Measurements from ENCODE around the gene PCDH1.

PCDH1 gene

DNA sequence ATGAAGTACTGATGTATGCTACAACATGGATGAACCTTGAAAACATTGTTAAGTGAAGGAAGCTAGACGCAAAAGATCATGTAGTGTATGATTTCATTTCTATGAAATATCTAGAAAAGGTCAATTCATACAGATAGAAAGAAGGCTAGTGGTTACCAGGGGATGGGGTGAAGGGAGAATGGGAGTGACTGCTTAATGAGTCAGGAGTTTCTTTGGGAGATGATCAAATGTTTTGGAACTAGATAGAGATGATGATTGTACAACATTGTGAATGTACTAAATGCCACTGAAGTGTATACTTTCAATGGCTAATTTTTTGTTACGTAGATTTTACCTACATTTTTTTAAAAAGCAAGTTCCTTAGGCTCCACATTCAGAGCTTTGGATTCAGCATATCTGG, 30.6 kb upstream of the PCDH1 start:
- no peak overlapping the region for H3K4me3 ChIP-seq (ENCODE audit: low read length)
- TF ChIP-seq, protein P1, sequence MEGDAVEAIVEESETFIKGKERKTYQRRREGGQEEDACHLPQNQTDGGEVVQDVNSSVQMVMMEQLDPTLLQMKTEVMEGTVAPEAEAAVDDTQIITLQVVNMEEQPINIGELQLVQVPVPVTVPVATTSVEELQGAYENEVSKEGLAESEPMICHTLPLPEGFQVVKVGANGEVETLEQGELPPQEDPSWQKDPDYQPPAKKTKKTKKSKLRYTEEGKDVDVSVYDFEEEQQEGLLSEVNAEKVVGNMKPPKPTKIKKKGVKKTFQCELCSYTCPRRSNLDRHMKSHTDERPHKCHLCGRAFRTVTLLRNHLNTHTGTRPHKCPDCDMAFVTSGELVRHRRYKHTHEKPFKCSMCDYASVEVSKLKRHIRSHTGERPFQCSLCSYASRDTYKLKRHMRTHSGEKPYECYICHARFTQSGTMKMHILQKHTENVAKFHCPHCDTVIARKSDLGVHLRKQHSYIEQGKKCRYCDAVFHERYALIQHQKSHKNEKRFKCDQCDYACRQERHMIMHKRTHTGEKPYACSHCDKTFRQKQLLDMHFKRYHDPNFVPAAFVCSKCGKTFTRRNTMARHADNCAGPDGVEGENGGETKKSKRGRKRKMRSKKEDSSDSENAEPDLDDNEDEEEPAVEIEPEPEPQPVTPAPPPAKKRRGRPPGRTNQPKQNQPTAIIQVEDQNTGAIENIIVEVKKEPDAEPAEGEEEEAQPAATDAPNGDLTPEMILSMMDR (conservative IDR thresholded peaks at IDR 0.05; ENCODE audit: low read length), result no peak
- DNase-seq (ENCODE audit: low read depth), result no peak

DNA sequence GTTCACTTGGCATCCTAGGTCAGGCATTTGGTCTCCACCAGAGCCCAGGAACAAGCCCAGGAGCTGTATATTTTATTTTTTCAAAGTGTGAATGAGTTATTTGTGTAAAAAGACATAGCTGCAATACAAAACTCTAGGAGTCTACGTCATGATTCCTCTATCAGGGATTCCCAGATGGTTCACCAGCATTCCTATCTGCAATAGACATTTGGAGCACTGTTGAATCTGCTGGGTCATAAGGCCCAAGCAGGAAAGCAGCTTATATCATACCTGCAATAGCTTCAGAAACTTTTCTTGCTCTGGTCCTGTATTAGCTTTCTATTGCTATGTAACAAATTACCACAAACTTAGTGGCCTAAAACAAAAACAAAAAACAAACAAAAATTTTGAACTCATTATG, 28.8 kb upstream of the PCDH1 start:
- TF ChIP-seq, protein P1 (conservative IDR thresholded peaks at IDR 0.05; ENCODE audit: low read length), result no peak
- no peak for DNase-seq (ENCODE audit: low read depth)

DNA sequence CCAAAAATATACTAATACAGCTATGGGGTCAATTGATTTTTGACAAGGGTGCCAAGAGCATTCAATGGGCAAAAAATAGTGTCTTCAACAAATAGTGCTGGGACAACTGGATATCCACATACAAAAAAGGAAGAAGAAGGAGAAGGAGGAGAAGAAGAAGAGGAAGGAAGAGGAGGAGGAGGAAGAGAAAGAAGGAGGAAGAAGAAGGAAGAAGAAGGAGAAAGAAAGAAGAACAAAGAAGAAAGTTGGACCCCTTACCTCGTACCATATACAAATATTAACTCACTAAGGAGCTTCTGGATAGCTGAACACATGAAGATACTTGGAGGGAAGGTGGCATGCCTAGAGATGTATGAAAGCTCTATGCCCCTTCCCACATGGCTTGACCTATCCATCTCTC, 28.3 kb upstream of the PCDH1 start:
- TF ChIP-seq, protein P1 (conservative IDR thresholded peaks at IDR 0.05; ENCODE audit: low read length), result no peak
- DNase-seq (ENCODE audit: low read depth), result no peak
- no peak overlapping the region for H3K4me3 ChIP-seq (ENCODE audit: low read length)

More for the DNA sequence above, 28.8 kb upstream of the PCDH1 start:
- H3K4me3 ChIP-seq (ENCODE audit: low read length), result no peak overlapping the region

DNA sequence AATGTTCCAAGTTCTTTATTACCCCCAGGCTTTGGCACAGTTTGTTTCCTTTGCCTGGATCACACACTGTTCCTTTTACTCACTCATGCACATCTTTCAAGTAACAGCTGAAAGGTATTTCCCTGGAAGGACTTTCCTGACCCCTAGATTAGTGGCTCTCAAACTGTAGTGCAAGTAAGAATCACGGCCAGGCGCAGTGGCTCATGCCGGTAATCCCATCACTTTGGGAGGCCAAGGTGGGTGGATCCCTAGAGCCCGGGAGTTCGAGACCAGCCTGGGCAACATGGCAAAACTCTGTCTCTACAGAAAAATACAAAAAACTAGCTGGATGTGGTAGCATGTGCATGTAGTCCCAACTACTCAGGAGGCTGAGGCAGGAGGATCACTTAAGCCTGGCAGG, 26.3 kb upstream of the PCDH1 start:
- DNase-seq (ENCODE audit: low read depth), result no peak
- TF ChIP-seq, protein P1 (conservative IDR thresholded peaks at IDR 0.05; ENCODE audit: low read length), result no peak
- H3K4me3 ChIP-seq (ENCODE audit: low read length), result no peak overlapping the region

DNA sequence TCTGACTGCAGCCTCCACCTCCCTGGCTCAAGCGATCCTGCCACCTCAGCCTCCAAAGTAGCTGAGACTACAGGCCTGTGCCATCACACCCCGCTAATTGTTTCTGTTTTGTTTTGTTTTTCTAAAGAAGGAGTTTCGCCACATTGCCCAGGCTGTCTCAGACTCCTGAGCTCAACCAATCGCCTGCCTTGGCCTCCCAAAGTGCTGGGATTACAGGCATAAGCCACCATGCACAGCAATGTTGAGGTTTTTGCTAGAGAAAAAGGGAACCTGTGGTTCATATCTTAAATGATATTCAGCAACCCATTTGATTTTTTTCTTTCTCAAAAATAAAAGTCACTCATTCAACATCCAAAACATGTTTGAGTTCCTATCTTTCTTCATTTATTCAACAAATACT, 25.1 kb upstream of the PCDH1 start:
- no peak for DNase-seq (ENCODE audit: low read depth)
- H3K4me3 ChIP-seq (ENCODE audit: low read length), result no peak overlapping the region
- TF ChIP-seq, protein P1 (conservative IDR thresholded peaks at IDR 0.05; ENCODE audit: low read length), result no peak

DNA sequence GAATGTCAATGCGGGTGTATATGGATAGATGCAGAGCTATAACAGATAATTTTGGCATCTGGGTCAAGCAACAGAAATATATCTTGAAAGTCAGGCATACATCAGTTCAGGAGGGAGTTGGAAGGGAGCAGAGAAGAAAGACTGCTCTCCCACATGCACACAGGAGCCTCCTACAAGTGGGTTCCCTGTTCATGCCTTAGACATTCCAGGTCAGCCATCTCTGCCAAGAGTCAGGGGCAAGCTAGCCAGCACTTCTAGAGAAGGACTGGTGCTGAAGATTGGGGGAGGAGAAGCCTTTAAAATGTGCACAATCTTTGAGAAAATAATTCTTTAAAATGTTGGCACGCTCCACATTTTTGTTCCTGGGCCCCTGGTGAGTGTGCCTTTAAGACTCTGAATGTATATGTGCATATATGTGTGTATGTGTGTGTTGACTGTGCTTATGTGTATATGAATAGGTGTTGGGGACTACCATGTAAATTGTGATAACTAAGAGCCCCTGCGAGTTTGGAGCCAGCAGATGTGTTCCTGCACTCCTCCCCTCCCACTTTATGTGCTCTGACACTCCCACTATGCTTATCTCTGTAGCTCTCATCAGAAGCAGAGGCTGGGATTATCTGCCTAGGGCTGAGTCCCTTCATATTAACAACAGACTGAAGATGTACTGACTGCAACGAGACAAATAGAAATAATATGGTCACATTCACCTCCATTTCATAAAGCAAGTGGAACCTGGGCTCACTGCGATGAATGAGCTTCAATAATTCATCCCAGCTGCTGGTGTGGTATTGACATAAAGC, 24.0 kb upstream of the PCDH1 start:
- DNase-seq (ENCODE audit: low read depth), result no peak
- no peak overlapping the region for H3K4me3 ChIP-seq (ENCODE audit: low read length)
- TF ChIP-seq, protein P1 (conservative IDR thresholded peaks at IDR 0.05; ENCODE audit: low read length), result no peak

DNA sequence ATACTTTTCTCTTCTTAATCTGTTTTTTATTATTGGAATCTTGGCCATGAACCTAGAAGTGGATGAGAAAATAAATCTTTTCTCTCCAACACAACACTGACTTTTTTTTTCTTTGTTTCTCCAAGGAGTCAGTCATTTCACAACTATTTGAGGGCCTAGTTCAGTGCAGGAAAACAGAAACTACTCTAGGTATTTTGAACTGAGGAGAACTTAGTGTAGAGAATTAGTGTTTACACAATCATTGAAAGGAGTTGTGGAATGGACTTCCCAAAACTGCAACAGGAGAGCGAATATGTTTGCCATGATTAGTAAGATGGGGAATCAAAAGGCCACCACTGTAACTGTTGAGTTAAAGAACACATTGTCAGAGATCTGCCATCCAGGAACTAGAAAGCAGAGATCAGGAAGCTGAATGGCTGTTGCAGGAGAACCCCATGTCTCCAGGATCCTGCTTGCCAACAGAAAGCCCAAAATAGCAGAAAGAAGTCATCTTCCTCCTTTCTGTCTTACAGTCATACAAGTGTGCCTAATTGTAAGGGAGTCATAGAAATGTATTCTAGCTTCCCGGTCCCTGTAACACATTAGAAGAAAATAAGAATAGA, 20.3 kb upstream of the PCDH1 start:
- no peak for DNase-seq (ENCODE audit: low read depth)
- TF ChIP-seq, protein P1 (conservative IDR thresholded peaks at IDR 0.05; ENCODE audit: low read length), result no peak

More for the DNA sequence above, 20.3 kb upstream of the PCDH1 start:
- H3K4me3 ChIP-seq (ENCODE audit: low read length), result no peak overlapping the region
